Liver (tissue), 9 donors: ENCODE measurements around the gene HSPG2. TPM values are rescaled to one million over a fixed set of nuclear protein-coding genes. Genes with fewer than 3 reads are reported as not detected.

Source experiments
- DNase-seq: peaks from one replicate; pipeline ENCODE4 v3.0.0-alpha.2; 2017; ENCODE audit warnings: low spot score
- H3K27ac ChIP-seq, 2 donors: one replicate each; pipeline ENCODE4 v1.7.0; 2013; ENCODE audit warnings: inconsistent platforms in 2 of 2, low read length in 2 of 2, control low read depth in 1 of 2, low read depth in 1 of 2, mild to moderate bottlenecking in 1 of 2
- H3K27me3 ChIP-seq, 4 donors: one replicate each; pipeline versions ENCODE4 v1.6.1 to v1.7.0; 2013; ENCODE audit warnings: low read length in 3 of 4, inconsistent platforms in 1 of 4, mild to moderate bottlenecking in 1 of 4, moderate library complexity in 1 of 4; ENCODE audit not compliant: control insufficient read depth in 4 of 4, insufficient read depth in 4 of 4
- H3K36me3 ChIP-seq, 4 donors: one replicate each; pipeline versions ENCODE4 v1.6.1 to v1.7.0; 2013; ENCODE audit warnings: low read length in 3 of 4, mild to moderate bottlenecking in 3 of 4, low read depth in 1 of 4, moderate library complexity in 1 of 4; ENCODE audit not compliant: control insufficient read depth in 4 of 4, insufficient read depth in 3 of 4
- H3K4me1 ChIP-seq, 4 donors: one replicate each; pipeline versions ENCODE4 v1.6.1 to v1.7.0; 2013; ENCODE audit warnings: low read length in 3 of 4, mild to moderate bottlenecking in 3 of 4, moderate library complexity in 1 of 4; ENCODE audit not compliant: control insufficient read depth in 4 of 4, insufficient read depth in 4 of 4
- H3K4me3 ChIP-seq, 3 donors: one replicate each; pipeline versions ENCODE4 v1.6.1 to v1.7.0; 2013; ENCODE audit warnings: low read length in 3 of 3, control low read depth in 1 of 3, low read depth in 1 of 3, mild to moderate bottlenecking in 1 of 3
- H3K9ac ChIP-seq, 2 donors: one replicate each; pipeline ENCODE4 v1.7.0; 2013; ENCODE audit warnings: low read length in 2 of 2, mild to moderate bottlenecking in 2 of 2, moderate library complexity in 2 of 2, control low read depth in 1 of 2, low read depth in 1 of 2
- H3K9me3 ChIP-seq, 4 donors: one replicate each; pipeline versions ENCODE4 v1.6.1 to v1.7.0; 2013; ENCODE audit warnings: low read length in 3 of 4; ENCODE audit not compliant: control insufficient read depth in 4 of 4
- ATF3 ChIP-seq: IDR thresholded peaks from 2 replicates; pipeline ENCODE4 v1.6.1; 2016; ENCODE audit warnings: antibody characterized with exemption
- EGR1 ChIP-seq, 2 donors: IDR thresholded peaks; 2 replicates each; pipeline ENCODE4 v1.6.1; 2016 to 2018; ENCODE audit warnings: antibody characterized with exemption in 2 of 2, low read depth in 2 of 2
- GABPA ChIP-seq, 2 donors: IDR thresholded peaks in 1 of 2; conservative IDR thresholded peaks in 1 of 2; 2 replicates each; pipeline ENCODE4 v1.6.1; 2016; ENCODE audit warnings: antibody characterized with exemption in 2 of 2, mild to moderate bottlenecking in 1 of 2, moderate library complexity in 1 of 2
- HNF4A ChIP-seq, 2 donors: conservative IDR thresholded peaks; 2 replicates each; pipeline ENCODE4 v1.6.1; 2016; ENCODE audit warnings: antibody characterized with exemption in 2 of 2, mild to moderate bottlenecking in 2 of 2
- MAX ChIP-seq: IDR thresholded peaks from 2 replicates; pipeline ENCODE4 v1.6.1; 2016; ENCODE audit warnings: antibody characterized with exemption
- RAD21 ChIP-seq, 2 donors: IDR thresholded peaks; 2 replicates each; pipeline ENCODE4 v1.6.1; 2016; ENCODE audit warnings: antibody characterized with exemption in 2 of 2, mild to moderate bottlenecking in 2 of 2
- RXRA ChIP-seq, 2 donors: IDR thresholded peaks; 2 replicates each; pipeline ENCODE4 v1.6.1; 2017 to 2018; ENCODE audit warnings: antibody characterized with exemption in 2 of 2, mild to moderate bottlenecking in 1 of 2
- YY1 ChIP-seq: IDR thresholded peaks from 2 replicates; pipeline ENCODE4 v1.6.1; 2016; ENCODE audit warnings: antibody characterized with exemption, mild to moderate bottlenecking
- ZBTB33 ChIP-seq: IDR thresholded peaks from 2 replicates; pipeline ENCODE4 v1.6.1; 2016; ENCODE audit warnings: antibody characterized with exemption
- WGBS: extraction: QIAGEN DNeasy Blood & Tissue Kit; methylation state at CpG from one replicate; pipeline ENCODE4 v1.1.7; 2013; 5-methylcytosine and 5-hydroxymethylcytosine counted together
- polyA plus RNA-seq, 2 donors: library from polyadenylated mRNA; stranded (reverse) in 1 of 2; unstranded in 1 of 2; fragments of 200-250 nt in 1 of 2; fragments of >200 nt in 1 of 2; fragmentation: Nextera tagmentation in 1 of 2; extraction: Ambion mirVana in 1 of 2; gene quantifications; one replicate each; pipeline versions ENCODE4 v1.2.1 to v1.2.3, GENCODE V29; 2013 to 2015
- total RNA-seq, 2 donors: library from RNA; depleted of rRNA; stranded (reverse); fragments of >200 nt; gene quantifications; one replicate each; pipeline ENCODE4 v1.2.3, GENCODE V29; 2014
- donor health status: healthy.
- donor health status: healthy.
- donor health status: healthy.
- donor health status: healthy.
- donor health status: healthy.

Gene HSPG2
- total and polyA plus RNA-seq, 4 donors = 5.6 to 43.9 (median 23.9) TPM

GRCh38 chr1:21961337-21961736 lies 24.2 kb upstream of the HSPG2 start:
- TF ChIP-seq GABPA (IDR thresholded peaks at IDR 0.05 in 1 of 2, conservative IDR thresholded peaks at IDR 0.05 in 1 of 2) (no peak), RXRA (IDR thresholded peaks at IDR 0.05) (no peak), YY1 (no peak), ATF3 (no peak), RAD21 (IDR thresholded peaks at IDR 0.05) (no peak), EGR1 (IDR thresholded peaks at IDR 0.05; ENCODE audit: low read depth in 2 of 2) (no peak)
- WGBS = 87% methylated on average over 2 of the region's 2 CpGs
- no peak overlapping the region for H3K27ac ChIP-seq
- no peaks in the 10 kb centered on the region for H3K36me3 ChIP-seq
- no peak overlapping the region for H3K9ac ChIP-seq
- no peaks in the 10 kb centered on the region for H3K27me3 ChIP-seq
- peaks cover 0 to 8% (median 0%) of the 10 kb centered on the region in 4 donors for H3K4me1 ChIP-seq
- DNase-seq = no peak
- H3K4me3 ChIP-seq = no peak overlapping the region
- no peaks in the 10 kb centered on the region for H3K9me3 ChIP-seq

DNA sequence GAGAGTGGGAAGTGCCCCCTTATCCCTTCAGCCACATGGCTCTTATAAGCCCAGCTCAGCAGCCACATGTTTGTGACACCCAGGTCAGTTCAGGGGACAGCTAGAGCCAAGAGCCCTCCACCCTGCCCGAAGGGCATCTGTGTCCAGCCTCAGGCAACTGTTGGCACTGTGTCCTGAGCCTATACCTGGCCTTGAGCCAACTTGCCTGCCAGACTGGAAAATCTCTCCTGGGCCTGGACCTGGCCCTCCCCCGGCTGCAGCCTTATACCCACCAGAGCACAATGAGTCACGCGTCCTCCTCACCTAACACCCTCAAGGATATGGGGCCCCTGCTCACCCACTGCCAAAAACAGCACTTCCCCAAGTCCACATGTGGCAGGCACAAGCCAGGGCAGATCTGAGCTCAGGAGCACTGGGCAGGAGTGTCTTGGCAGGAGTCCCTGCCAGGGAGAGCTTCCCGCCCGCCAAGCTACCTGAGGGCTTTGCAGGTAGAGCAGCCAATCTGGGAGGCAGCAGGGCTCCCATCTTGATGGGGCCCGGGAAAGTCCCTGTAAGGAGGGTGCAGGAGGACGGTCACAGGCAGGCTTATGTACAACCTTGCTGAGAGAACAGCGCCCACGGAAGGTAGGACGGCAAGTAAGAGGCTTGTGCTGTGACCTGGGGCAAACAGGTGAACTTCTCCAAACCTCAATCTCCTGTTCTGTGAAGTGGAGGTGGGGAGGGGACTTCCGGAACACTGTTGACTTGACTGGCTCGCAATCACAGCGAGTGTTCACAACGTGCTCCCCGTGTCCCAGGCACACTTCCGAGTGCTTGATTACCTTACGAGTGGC lies 19.8 kb upstream of the HSPG2 start:
- TF ChIP-seq HNF4A (conservative IDR thresholded peaks at IDR 0.05) = no peak
- Histone ChIP-seq H3K36me3 (no peaks in the 10 kb centered on the region), H3K4me1 (peaks cover 0 to 8% (median 0%) of the 10 kb centered on the region in 4 donors), H3K27me3 (no peaks in the 10 kb centered on the region), H3K4me3 (no peak overlapping the region), H3K9me3 (no peaks in the 10 kb centered on the region), H3K27ac (no peak overlapping the region), H3K9ac (no peak overlapping the region)
- 43% methylated on average over 18 of the region's 18 CpGs for WGBS
- no peak for DNase-seq

DNA sequence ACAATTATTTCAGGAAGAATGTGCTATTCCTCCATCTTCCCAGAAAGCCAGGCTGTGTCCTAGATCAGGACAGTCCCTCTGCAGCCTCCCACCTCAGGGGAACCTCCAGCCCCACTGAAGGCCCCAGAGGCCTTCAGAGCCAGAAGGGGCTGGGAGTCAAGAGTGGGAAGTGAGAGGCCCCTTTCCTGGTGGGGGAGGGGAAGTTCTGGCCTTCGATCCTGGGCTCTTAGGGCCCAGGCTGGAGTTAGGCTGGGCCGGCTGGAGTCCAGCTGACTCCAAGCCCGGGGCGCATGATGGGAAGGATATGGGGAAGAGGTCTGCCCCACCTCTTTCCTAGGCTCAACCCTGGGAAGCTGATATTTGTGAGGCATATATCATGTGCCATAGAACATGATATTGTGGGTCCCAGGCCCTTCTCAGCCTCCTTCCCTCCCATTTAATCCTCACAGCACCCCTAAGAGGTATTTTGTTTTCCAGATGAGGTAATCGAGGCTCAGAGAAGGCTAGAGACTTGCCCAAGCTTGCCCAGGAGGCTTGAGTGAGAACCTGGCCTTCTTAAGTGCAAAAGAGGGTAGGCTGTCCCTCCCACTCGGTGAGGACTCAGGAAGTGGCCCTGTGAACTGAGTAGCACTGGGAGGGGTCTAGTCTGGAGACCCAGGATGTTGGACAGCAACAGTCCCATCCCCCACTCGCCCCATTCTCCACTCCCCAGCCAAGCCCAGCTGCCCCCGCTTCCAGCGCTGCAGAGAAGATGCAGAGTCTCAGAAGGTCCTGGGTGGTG lies 18.6 kb upstream of the HSPG2 start:
- Histone ChIP-seq H3K9ac (no peak overlapping the region), H3K27me3 (no peaks in the 10 kb centered on the region), H3K4me1 (peaks cover 0 to 8% (median 0%) of the 10 kb centered on the region in 4 donors), H3K36me3 (no peaks in the 10 kb centered on the region), H3K27ac (no peak overlapping the region), H3K4me3 (no peak overlapping the region), H3K9me3 (no peaks in the 10 kb centered on the region)
- no peak for TF ChIP-seq MAX
- TF ChIP-seq ZBTB33 = no peak
- no peak for DNase-seq
- 76% methylated on average over 9 of the region's 9 CpGs for WGBS
